IMR-90 (cell line): Measurements from ENCODE around the gene HRH1. TPM values are rescaled to one million over a fixed set of nuclear protein-coding genes. Genes with fewer than 3 reads are reported as not detected.

ENCODE experiments used
- ATAC-seq: fragments of 200-7000 bp; cut with Tn5 transposase; 2 replicates; pipeline ENCODE4 v1.9.1; 2020; ENCODE audit warnings: low read depth, mild to moderate bottlenecking, moderate library complexity
- BruUV-seq: library from RNA; stranded (reverse); fragments of 400-500 nt; replicated peaks from 2 replicates; lab custom pipeline; 2021; lab: Mats Ljungman, UMichigan
- CTCF ChIA-PET: fragments of 300-600 bp; formaldehyde crosslinking; extraction: SDS; loops from one replicate; lab custom pipeline; 2021; ENCODE audit warnings: antibody characterized with exemption; lab: Yijun Ruan, JAX
- POLR2A ChIA-PET: fragments of 300-600 bp; sonication (Branson Sonifier 250); formaldehyde crosslinking; loops from one replicate; lab custom pipeline; 2022; ENCODE audit warnings: antibody characterized with exemption; ENCODE audit not compliant: unreplicated experiment; lab: Charles Lee
- DNase-seq: peaks from one replicate; pipeline ENCODE4 v3.0.0; 2013
- H2AFZ ChIP-seq: replicated peaks from 2 replicates; pipeline ENCODE3; 2013; ENCODE audit warnings: low read length, mild to moderate bottlenecking; ENCODE audit not compliant: poor library complexity
- H2AK5ac ChIP-seq: 2 replicates; pipeline ENCODE4 v1.6.1; 2013; ENCODE audit warnings: low read depth, low read length, inconsistent platforms
- H2AK9ac ChIP-seq: replicated peaks from 2 replicates; pipeline ENCODE3; 2013; ENCODE audit warnings: mild to moderate bottlenecking, low read depth, low read length, moderate library complexity; ENCODE audit not compliant: poor library complexity
- H2BK120ac ChIP-seq: 2 replicates; pipeline ENCODE4 v1.6.1; 2013; ENCODE audit warnings: low read depth, low read length, inconsistent platforms
- H2BK15ac ChIP-seq: 3 replicates; pipeline ENCODE4 v1.6.1; 2013; ENCODE audit warnings: low read depth, low read length, inconsistent platforms
- H2BK20ac ChIP-seq: 2 replicates; pipeline ENCODE4 v1.6.1; 2013; ENCODE audit warnings: low read depth, mild to moderate bottlenecking, inconsistent platforms, low read length, moderate library complexity
- H2BK5ac ChIP-seq: 2 replicates; pipeline ENCODE4 v1.6.1; 2013; ENCODE audit warnings: mild to moderate bottlenecking, low read depth, low read length, inconsistent platforms; ENCODE audit not compliant: poor library complexity, severe bottlenecking
- H3K14ac ChIP-seq: replicated peaks from 2 replicates; pipeline ENCODE4 v1.6.1; 2013; ENCODE audit warnings: low read depth, low read length, inconsistent platforms
- H3K18ac ChIP-seq: 2 replicates; pipeline ENCODE4 v1.6.1; 2013; ENCODE audit warnings: low read depth, low read length, control low read depth
- H3K23ac ChIP-seq: 2 replicates; pipeline ENCODE4 v1.6.1; 2013; ENCODE audit warnings: low read depth, low read length, inconsistent platforms
- H3K27ac ChIP-seq: 2 replicates; pipeline ENCODE4 v1.5.1; 2013; ENCODE audit warnings: mild to moderate bottlenecking, control low read depth, low read length; ENCODE audit not compliant: insufficient read depth
- H3K27me3 ChIP-seq: 2 replicates; pipeline ENCODE4 v1.6.1; 2013; ENCODE audit warnings: low read length; ENCODE audit not compliant: control insufficient read depth, insufficient read depth
- H3K36me3 ChIP-seq: 2 replicates; pipeline ENCODE4 v1.6.1; 2013; ENCODE audit warnings: low read length, mixed read lengths; ENCODE audit not compliant: control insufficient read depth, insufficient read depth
- H3K4ac ChIP-seq: 2 replicates; pipeline ENCODE4 v1.6.1; 2013; ENCODE audit warnings: low read depth, low read length, inconsistent platforms
- H3K4me1 ChIP-seq: 2 replicates; pipeline ENCODE4 v1.6.1; 2013; ENCODE audit warnings: low read length, mixed read lengths; ENCODE audit not compliant: control insufficient read depth, insufficient read depth
- H3K4me2 ChIP-seq: 2 replicates; pipeline ENCODE4 v1.6.1; 2013; ENCODE audit warnings: low read depth, mild to moderate bottlenecking, control low read depth, low read length, moderate library complexity
- H3K4me3 ChIP-seq: 2 replicates; pipeline ENCODE4 v1.5.1; 2013; ENCODE audit warnings: low read depth, mild to moderate bottlenecking, control low read depth, low read length, moderate library complexity; ENCODE audit not compliant: insufficient read depth
- H3K56ac ChIP-seq: 2 replicates; pipeline ENCODE4 v1.6.1; 2013; ENCODE audit warnings: low read length, inconsistent platforms; ENCODE audit not compliant: insufficient read depth; ENCODE audit errors: extremely low read depth
- H3K79me1 ChIP-seq, 2 experiments: 2 replicates each; pipeline ENCODE4 v1.6.1; 2013; ENCODE audit warnings: low read length in 2 of 2, inconsistent platforms in 1 of 2, low read depth in 1 of 2
- H3K9ac ChIP-seq: 2 replicates; pipeline ENCODE4 v1.6.1; 2013; ENCODE audit warnings: low read depth, low read length, control low read depth
- H3K9me1 ChIP-seq: 2 replicates; pipeline ENCODE4 v1.6.1; 2013; ENCODE audit warnings: low read length, inconsistent platforms; ENCODE audit not compliant: insufficient read depth
- H3K9me3 ChIP-seq: 2 replicates; pipeline ENCODE4 v1.6.1; 2013; ENCODE audit warnings: low read length; ENCODE audit not compliant: control insufficient read depth, insufficient read depth
- H4K20me1 ChIP-seq: 2 replicates; pipeline ENCODE4 v1.6.1; 2013; ENCODE audit warnings: low read length, inconsistent platforms; ENCODE audit not compliant: insufficient read depth
- H4K5ac ChIP-seq: 2 replicates; pipeline ENCODE4 v1.6.1; 2013; ENCODE audit warnings: mild to moderate bottlenecking, low read depth, low read length, control low read depth
- H4K8ac ChIP-seq, 2 experiments: 2 replicates each; pipeline ENCODE4 v1.6.1; 2013; ENCODE audit warnings: low read depth in 2 of 2, low read length in 2 of 2, control low read depth in 1 of 2, inconsistent platforms in 1 of 2
- H4K91ac ChIP-seq: 2 replicates; pipeline ENCODE4 v1.6.1; 2013; ENCODE audit warnings: low read depth, low read length, inconsistent platforms; ENCODE audit not compliant: insufficient read depth
- BHLHE40 ChIP-seq: fragments of 150-350 bp; IDR thresholded peaks from 2 replicates; pipeline ENCODE4 v1.6.1; 2016; ENCODE audit warnings: mild to moderate bottlenecking, low read depth, low read length
- CEBPB ChIP-seq: IDR thresholded peaks from 2 replicates; pipeline ENCODE4 v1.6.1; 2012; ENCODE audit warnings: low read depth, low read length, improper control_type of control experiment
- FOS ChIP-seq: fragments of 150-350 bp; IDR thresholded peaks from 2 replicates; pipeline ENCODE4 v1.6.1; 2016; ENCODE audit warnings: low read depth, low read length
- MAFK ChIP-seq: IDR thresholded peaks from 2 replicates; pipeline ENCODE4 v1.6.1; 2012; ENCODE audit warnings: low read depth, low read length, improper control_type of control experiment
- MAZ ChIP-seq: IDR thresholded peaks from 2 replicates; pipeline ENCODE4 v1.6.1; 2012; ENCODE audit warnings: low read depth, mild to moderate bottlenecking, low read length, improper control_type of control experiment, moderate library complexity, borderline replicate concordance
- MXI1 ChIP-seq: IDR thresholded peaks from 2 replicates; pipeline ENCODE4 v1.6.1; 2012; ENCODE audit warnings: low read depth, mild to moderate bottlenecking, low read length, moderate library complexity, borderline replicate concordance
- NFE2L2 ChIP-seq: fragments of 150-350 bp; IDR thresholded peaks from 2 replicates; pipeline ENCODE4 v1.6.1; 2016; ENCODE audit warnings: low read depth, mild to moderate bottlenecking, low read length
- POLR2A ChIP-seq: IDR thresholded peaks from 2 replicates; pipeline ENCODE4 v1.6.1; 2012; ENCODE audit warnings: mild to moderate bottlenecking, low read depth, low read length
- RAD21 ChIP-seq: IDR thresholded peaks from 2 replicates; pipeline ENCODE4 v1.6.1; 2012; ENCODE audit warnings: low read length, improper control_type of control experiment
- RCOR1 ChIP-seq: IDR thresholded peaks from 2 replicates; pipeline ENCODE4 v1.6.1; 2012; ENCODE audit warnings: mild to moderate bottlenecking, low read length, improper control_type of control experiment; ENCODE audit not compliant: insufficient replicate concordance
- RFX5 ChIP-seq: IDR thresholded peaks from 2 replicates; pipeline ENCODE4 v1.8.0; 2012; ENCODE audit warnings: low read depth, mild to moderate bottlenecking, low read length, moderate library complexity
- SMC3 ChIP-seq: fragments of 150-350 bp; IDR thresholded peaks from 2 replicates; pipeline ENCODE4 v1.6.1; 2016; ENCODE audit warnings: low read depth, mild to moderate bottlenecking, antibody characterized with exemption, low read length, moderate library complexity
- WGBS, 2 experiments: methylation state at CpG; one replicate each; pipeline versions ENCODE4 v1.1.5 to v1.1.7; 2013; ENCODE audit warnings: missing lambda C conversion rate in 2 of 2; ENCODE audit not compliant: insufficient read length in 1 of 2; ENCODE audit errors: extremely low coverage in 2 of 2; 5-methylcytosine and 5-hydroxymethylcytosine counted together
- dilution Hi-C: fragments of 300-500 bp; cut with HindIII; formaldehyde crosslinking; loops from one replicate; pipeline ENCODE4 v1.14.3; 2018; ENCODE audit warnings: low sequenced_read_pairs; ENCODE audit not compliant: unreplicated experiment
- in situ Hi-C: fragments of 300-500 bp; cut with MboI; formaldehyde crosslinking; loops from 3 replicates; pipeline ENCODE4 v1.14.3; 2019; ENCODE audit warnings: low sequenced_read_pairs, inconsistent platforms, mixed read lengths
- intact Hi-C: fragments of 100-400 bp; cut with micrococcal nuclease; formaldehyde crosslinking; loops from 2 replicates; pipeline ENCODE4 v1.10.0; 2022
- polyA plus RNA-seq, 3 experiments: library from polyadenylated mRNA; depleted of rRNA; stranded (reverse); fragments of >200 nt; gene quantifications; 2 replicates each; pipeline ENCODE4 v1.2.3, GENCODE V29; 2012; ENCODE audit warnings: low replicate concordance in 1 of 3
- total RNA-seq: library from RNA; depleted of rRNA; stranded (reverse); fragments of >200 nt; gene quantifications from 2 replicates; pipeline ENCODE4 v1.2.3, GENCODE V29; 2012
- TF ChIP-seq, protein P1 (sequence below): conservative IDR thresholded peaks from 2 replicates; pipeline ENCODE4 v1.5.1; 2012; ENCODE audit warnings: mild to moderate bottlenecking, low read depth, low read length, improper control_type of control experiment
- TF ChIP-seq, protein P2 (sequence below): fragments of 150-350 bp; IDR thresholded peaks from 2 replicates; pipeline ENCODE4 v1.6.1; 2017; ENCODE audit warnings: mild to moderate bottlenecking, antibody characterized with exemption, low read length, low read depth
- TF ChIP-seq, protein P3 (sequence below): fragments of 150-350 bp; IDR thresholded peaks from 2 replicates; pipeline ENCODE4 v1.6.1; 2016; ENCODE audit warnings: low read depth, mild to moderate bottlenecking, low read length, moderate library complexity, borderline replicate concordance

Gene HRH1
- total and polyA plus RNA-seq, 2 of the 4 experiments (the other 2 are of a cell fraction), result 7.6 to 16.1 TPM

DNA sequence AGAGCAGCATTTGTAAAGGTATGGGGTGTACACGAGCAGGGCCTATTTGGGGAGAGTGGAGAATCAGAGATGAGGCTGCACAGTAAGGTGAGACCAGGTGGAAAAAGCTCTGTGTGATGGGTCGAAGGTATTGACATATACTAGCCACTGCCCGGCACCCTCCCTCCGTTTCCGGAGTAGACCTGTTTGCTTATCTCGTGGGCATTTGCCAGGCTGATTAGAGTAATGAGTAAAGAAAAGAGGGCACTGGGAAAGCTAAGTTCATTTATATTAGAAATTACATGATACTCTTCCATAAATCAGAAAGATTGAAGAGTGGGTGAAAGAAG is 71.7 kb downstream of the HRH1 start:
- peak overlapping the region; percentile 25; the same call in 1 of the 2 replicates for H2AK5ac ChIP-seq
- no peak overlapping the region for H2BK15ac ChIP-seq
- no peak overlapping the region for H3K27ac ChIP-seq
- TF ChIP-seq RFX5 (no peak), RAD21 (no peak), MAZ (no peak), CEBPB (no peak), POLR2A (no peak), RCOR1 (no peak), SMC3 (no peak), MXI1 (no peak), BHLHE40 (no peak), MAFK (no peak), NFE2L2 (no peak), FOS (no peak)
- TF ChIP-seq, protein P1, sequence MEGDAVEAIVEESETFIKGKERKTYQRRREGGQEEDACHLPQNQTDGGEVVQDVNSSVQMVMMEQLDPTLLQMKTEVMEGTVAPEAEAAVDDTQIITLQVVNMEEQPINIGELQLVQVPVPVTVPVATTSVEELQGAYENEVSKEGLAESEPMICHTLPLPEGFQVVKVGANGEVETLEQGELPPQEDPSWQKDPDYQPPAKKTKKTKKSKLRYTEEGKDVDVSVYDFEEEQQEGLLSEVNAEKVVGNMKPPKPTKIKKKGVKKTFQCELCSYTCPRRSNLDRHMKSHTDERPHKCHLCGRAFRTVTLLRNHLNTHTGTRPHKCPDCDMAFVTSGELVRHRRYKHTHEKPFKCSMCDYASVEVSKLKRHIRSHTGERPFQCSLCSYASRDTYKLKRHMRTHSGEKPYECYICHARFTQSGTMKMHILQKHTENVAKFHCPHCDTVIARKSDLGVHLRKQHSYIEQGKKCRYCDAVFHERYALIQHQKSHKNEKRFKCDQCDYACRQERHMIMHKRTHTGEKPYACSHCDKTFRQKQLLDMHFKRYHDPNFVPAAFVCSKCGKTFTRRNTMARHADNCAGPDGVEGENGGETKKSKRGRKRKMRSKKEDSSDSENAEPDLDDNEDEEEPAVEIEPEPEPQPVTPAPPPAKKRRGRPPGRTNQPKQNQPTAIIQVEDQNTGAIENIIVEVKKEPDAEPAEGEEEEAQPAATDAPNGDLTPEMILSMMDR, result no peak
- TF ChIP-seq, protein P2, sequence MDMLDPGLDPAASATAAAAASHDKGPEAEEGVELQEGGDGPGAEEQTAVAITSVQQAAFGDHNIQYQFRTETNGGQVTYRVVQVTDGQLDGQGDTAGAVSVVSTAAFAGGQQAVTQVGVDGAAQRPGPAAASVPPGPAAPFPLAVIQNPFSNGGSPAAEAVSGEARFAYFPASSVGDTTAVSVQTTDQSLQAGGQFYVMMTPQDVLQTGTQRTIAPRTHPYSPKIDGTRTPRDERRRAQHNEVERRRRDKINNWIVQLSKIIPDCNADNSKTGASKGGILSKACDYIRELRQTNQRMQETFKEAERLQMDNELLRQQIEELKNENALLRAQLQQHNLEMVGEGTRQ, result no peak
- TF ChIP-seq, protein P3, sequence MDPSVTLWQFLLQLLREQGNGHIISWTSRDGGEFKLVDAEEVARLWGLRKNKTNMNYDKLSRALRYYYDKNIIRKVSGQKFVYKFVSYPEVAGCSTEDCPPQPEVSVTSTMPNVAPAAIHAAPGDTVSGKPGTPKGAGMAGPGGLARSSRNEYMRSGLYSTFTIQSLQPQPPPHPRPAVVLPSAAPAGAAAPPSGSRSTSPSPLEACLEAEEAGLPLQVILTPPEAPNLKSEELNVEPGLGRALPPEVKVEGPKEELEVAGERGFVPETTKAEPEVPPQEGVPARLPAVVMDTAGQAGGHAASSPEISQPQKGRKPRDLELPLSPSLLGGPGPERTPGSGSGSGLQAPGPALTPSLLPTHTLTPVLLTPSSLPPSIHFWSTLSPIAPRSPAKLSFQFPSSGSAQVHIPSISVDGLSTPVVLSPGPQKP, result no peak
- H3K4me3 ChIP-seq, result no peak overlapping the region
- H3K9me3 ChIP-seq, result no peaks in the 10 kb centered on the region
- peaks cover 7% of the 10 kb centered on the region for H3K36me3 ChIP-seq
- H3K56ac ChIP-seq, result no peak overlapping the region
- peaks cover 16 to 54% of the 10 kb centered on the region in 2 experiments for H3K79me1 ChIP-seq
- ATAC-seq (no peak), DNase-seq (no peak)
- intact Hi-C loops, result no loop called here
- no peak overlapping the region; the same call in 1 of the 2 replicates for H3K4me2 ChIP-seq
- CTCF ChIA-PET, result interaction anchor here (1.0 kb wide), 1 partner anchor 71 kb away, joined by 4 read pairs; the partner anchor contains the start of gene HRH1
- no peak overlapping the region for H3K9ac ChIP-seq
- H3K23ac ChIP-seq, result peak overlapping the region; percentile 12; the same call in 1 of the 2 replicates
- peak overlapping the region in 1 of 2 experiments; percentile 28; a peak in 1 of 4 replicates for H4K8ac ChIP-seq
- peak overlapping the region; percentile 47 for H2BK120ac ChIP-seq
- no peaks in the 10 kb centered on the region for H3K27me3 ChIP-seq
- POLR2A ChIA-PET, result no interaction called here
- H3K4ac ChIP-seq, result peak overlapping the region; percentile 52
- H4K20me1 ChIP-seq, result peaks cover 2% of the 10 kb centered on the region; the same call in 1 of the 2 replicates
- no peak overlapping the region for H2AFZ ChIP-seq
- dilution Hi-C loops, result no loop called here
- no peak overlapping the region; the same call in 1 of the 2 replicates for H4K91ac ChIP-seq
- no TSS peak for BruUV-seq
- peaks cover 6% of the 10 kb centered on the region for H3K4me1 ChIP-seq
- WGBS, 2 experiments, result 80% methylated on average over 1 of the region's 6 CpGs; no CpG with 5 or more reads in 1 of the 2 experiments
- H4K5ac ChIP-seq, result peak overlapping the region; percentile 11; the same call in 1 of the 2 replicates
- in situ Hi-C loops, result no loop called here
- H2BK20ac ChIP-seq, result no peak overlapping the region
- H3K14ac ChIP-seq, result peak overlapping the region; percentile 60; the same call in 1 of the 2 replicates
- peaks cover 7% of the 10 kb centered on the region for H3K9me1 ChIP-seq
- peak overlapping the region; percentile 53 for H2BK5ac ChIP-seq
- peak overlapping the region; percentile 11 for H2AK9ac ChIP-seq
- H3K18ac ChIP-seq, result no peak overlapping the region
